HG03565 (cell line): ENCODE data around the gene TMEM131.
A peak's percentile ranks its signal among the peaks of the same experiment; 100 is the strongest.
"Not testable (repeated sequence)": the region's sequence is repeated elsewhere in the genome, so short reads cannot be mapped to it uniquely, and the experiment has no call there.

ENCODE experiments used
- ATAC-seq: cut with Tn5 transposase; IDR thresholded peaks from one replicate; pipeline ENCODE4 v1.9.1; 2021; ENCODE audit warnings: mild to moderate bottlenecking, moderate library complexity; ENCODE audit not compliant: unreplicated experiment

The TMEM131 gene

DNA sequence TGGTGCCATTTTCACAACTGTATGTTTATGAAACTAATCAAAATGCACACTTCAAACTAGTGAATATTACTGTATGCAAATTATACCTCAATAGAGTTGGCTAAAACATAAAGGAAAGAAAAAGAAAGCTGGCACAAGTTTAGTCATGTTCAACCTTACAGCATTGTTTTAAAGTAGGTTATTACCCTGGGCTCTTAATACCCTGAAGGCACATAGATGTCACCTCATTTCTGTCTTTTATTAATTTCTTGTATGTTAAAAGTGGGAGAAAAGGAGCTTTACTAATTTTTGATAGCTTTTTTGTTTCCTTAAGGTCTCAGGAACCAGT is 32.7 kb downstream of the TMEM131 start:
- ATAC-seq, result no peak

DNA sequence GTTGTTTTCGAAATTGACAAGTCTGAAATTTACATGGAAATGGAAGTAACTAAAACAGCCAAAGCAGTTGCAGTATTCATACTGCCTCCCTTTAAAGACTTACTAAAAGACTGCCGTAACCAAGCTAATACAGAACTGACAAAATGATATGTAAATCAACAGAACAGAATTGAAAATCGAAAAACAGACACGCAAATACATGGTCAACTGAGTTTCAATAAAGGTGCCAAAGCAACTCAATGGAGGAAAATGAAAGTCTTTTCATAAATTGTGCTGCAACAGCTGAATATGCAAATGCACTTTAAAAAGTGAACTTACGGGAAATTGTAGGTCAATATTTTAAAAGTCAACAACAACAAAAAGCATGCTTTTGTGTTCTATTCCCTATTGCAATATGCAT is 34.2 kb downstream of the TMEM131 start:
- ATAC-seq, result no peak

GRCh38 chr2:97958184-97958583 is 37.6 kb downstream of the TMEM131 start:
- ATAC-seq, result no peak

DNA sequence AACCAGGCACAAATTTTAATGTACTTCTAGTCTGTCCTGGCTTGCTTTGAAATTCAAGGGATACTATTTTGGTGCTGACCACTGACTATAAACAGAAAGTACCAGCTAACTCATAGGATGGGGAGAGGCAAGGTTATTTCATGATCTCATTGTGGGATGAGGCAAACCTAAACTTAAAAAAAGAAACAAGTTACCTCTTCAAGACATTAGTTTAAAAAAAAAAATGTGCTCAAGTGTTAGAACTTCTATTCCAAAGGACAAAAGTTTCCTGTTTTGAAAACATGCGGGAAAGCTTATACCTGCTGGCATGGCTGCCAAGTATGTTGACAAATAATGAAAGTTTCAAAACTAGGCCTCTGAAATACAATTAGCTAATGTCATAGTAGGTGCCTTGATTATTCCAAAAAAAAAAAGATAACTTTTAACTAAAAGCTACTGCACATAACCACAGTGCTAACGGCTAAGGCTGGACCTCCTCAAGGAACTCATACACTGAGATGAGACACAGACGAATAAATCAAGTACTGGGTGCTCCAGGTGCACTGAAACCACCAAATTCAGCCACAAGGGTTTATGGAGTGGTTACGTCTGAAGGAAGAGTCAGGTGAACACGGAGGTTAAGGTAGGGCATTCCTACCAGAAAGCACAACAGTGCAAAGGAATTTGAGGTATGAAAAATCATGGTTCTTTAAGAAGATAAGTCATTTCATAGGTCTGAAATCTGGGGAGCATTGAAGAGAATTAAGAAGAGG is 38.1 kb downstream of the TMEM131 start:
- ATAC-seq, result no peak

GRCh38 chr2:97956753-97957152 is 39.0 kb downstream of the TMEM131 start:
- not testable (repeated sequence) for ATAC-seq

GRCh38 chr2:97953853-97954252 is 41.9 kb downstream of the TMEM131 start:
- ATAC-seq, result no peak

DNA sequence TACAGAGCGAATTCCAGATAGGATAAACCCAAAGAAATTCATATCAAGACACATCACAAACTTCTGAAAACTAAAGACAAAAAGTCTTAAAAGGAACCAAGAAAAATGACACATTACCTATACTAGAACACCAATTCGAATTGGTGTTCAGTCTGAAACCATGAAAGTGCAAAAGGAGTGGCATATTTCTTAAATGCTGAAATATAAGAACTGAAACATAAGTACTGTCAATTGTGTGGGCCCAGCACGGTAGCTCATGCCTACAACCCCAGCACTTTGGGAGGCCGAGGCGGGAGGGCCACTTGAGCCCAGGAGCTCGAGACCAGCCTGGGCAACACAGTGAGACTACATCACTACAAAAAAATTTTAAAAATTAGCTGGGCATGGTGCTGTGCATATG is 43.4 kb downstream of the TMEM131 start:
- no peak for ATAC-seq

GRCh38 chr2:97951155-97951680 is 44.5 kb downstream of the TMEM131 start:
- ATAC-seq, result no peak

DNA sequence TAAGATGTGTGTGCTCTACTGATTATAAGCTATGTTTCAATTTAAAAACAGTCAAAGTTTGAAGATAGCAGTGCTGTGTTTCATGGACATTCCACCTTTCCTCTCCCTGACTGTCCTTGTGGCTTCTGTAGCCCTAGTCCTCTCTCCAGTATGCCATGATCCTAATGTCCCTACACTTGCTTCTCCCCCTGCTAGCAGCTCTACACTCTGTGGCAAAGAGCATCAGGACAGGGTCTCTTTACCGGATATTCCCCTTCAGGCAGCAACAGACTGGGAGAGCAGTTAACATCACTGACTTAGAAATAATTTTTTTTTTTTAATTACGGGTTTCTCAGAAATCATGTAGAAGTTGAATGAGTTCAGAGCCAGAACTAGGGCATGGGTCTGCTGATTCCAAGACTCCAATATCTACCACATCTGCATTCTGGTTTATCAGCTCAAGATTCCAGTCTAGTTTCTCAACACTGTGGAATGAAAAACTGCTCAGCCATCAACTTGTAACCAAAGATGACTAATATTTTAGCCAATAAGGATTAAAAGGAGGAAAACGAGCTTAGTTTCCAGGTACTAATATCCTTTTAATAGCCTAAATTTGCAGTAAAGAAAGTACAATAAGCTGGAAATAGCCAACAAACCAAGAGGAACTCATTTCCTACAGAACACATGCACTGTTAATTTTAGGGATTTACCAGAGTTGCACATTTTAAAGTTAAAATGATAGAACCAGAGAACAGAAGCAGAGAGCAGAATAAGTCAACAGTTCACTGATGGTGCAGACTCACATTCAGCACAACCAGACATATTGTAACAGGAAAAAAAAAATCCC is 45.2 kb downstream of the TMEM131 start:
- no peak for ATAC-seq

GRCh38 chr2:97948926-97949325 is 46.8 kb downstream of the TMEM131 start:
- ATAC-seq, result no peak

DNA sequence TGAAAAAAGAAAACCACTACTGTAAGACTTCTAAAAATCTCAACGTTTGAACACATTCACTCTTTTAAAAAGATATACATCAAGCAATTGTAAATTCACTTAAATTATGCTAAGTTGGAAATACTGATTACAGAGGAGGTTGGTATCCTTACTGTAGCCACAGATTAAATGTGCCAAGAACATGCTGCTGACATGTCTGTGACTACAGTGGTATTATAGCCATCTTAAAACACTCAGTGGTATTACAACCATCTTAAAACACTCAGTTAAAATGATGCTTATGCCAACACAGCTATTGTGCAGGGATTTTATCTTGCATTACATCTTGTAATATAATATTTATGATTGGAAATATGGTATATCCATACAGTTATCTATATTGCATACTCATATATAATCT is 50.0 kb downstream of the TMEM131 start:
- no peak for ATAC-seq

DNA sequence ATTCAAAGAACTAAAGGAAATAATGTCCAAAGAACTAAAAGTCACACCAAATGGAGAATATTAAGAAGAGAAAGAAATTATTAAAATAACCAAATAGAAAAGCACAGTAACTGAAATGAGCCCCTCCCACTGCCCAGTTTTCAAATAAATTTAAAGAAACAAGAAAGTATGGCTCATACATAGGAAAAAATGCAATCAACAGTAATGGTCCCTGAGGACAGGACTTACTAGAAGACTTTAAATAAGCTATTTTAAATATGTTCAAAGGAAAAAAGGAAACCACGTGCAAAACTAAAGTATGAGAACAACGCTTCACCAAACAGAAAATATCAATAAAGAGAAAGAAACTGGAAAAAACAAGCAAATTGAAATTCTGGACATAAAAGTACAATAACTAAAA is 58.9 kb downstream of the TMEM131 start:
- ATAC-seq, result no peak

- peak; percentile 45 for ATAC-seq
These were observed 59.5 kb downstream of the TMEM131 start for GRCh38 chr2:97936199-97936598.

- peak; percentile 14 for ATAC-seq
These were observed 60.0 kb downstream of the TMEM131 start for GRCh38 chr2:97935719-97936161.

DNA sequence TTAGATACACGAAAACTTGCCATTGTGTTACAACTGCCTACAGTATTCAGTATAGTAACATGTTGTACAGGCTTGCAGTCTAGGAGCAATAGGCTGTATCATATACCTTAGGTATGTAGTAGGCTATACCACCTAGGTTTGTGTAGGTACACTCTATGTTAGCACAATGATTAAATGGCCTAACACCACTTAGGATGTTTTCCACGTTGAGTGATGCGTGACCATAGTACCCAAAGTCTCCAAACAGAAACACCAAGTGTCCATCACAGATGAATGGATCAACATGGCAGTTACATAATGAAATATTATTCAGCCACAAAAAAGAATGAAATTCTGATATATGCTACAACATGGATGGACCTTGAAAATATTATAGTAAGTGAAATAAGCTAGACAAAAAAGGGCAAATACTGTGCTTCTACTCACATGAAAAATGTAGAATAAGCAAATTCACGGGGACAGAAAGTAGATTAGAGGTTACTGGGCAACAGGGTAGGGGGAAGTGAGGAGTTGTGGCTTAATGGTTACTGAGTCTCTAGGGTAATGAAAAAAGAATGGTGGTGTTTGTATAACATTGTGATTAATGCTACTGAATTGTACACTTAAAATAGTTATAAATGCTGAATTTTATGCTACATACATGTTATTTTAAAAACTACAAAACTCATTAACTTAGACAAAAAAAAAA is 62.6 kb downstream of the TMEM131 start:
- no peak for ATAC-seq

DNA sequence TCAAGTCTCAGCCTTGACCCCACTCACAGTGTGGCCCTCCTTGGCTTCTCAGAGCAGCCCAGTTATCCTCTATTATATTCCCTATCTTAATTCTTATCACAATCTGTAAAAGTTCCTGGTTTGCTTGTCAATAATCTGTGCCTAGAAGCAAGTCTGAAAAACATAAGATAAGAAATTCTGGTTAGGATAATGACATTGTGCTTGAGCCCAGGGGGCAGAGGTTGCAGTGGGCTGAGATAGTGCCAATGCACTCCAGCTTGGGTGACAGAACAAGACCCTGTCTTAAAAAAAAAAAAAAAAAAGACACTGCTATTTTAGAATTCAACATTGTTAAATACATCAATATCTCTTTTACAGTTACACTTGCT is 63.9 kb downstream of the TMEM131 start:
- ATAC-seq, result no peak

DNA sequence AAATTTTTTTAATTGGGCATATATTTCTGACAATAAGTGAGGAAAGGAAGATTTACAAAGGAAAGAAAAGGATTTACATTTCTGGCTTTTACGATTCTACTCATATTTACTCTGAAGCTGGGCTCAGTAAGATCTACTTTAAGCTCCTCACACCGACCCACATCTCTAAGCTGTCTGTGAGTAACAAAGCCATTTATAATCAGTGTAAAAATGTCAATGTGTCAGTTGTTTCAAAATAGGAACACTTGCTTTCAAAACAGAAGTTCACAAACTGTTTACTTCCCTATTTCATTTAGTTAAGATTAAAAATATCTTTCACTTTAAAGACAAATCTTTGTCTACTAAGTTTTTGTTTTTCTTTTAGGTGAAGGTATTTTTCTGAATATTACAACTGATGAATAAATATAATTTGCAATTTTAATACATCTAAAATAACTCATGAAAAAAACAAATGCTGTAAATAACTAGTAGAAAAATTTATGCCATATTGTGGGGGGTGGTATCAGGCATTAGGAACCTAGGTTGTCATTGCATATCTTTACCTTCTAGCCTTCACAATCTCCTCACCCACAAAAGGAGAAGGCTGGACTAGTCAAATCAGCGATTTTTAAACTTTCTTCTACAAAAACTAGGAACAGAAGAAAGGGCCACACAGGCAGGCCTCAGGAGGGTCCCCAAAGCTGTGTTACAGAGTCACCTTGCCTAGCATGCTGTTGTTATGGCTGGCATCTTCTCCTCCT is 64.5 kb downstream of the TMEM131 start:
- ATAC-seq, result no peak

DNA sequence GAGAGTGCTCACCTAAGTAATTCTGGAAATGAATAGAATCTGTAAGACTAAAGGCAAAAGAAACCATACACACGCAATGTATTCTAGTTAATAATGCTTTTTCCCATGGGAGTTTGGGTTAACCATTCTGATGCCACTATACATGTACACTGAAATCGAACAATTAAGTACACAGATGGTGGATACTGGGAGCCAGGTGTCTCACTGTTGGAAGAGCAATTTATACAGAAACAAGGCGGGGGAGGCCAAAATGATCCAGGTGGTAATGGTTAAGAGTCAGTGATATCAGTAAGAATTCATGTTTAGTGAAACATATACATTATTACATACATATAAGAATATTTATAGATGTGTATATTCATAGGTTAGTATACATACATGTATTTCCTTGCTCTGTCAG is 67.2 kb downstream of the TMEM131 start:
- ATAC-seq, result no peak

- no peak for ATAC-seq
These were observed 68.8 kb downstream of the TMEM131 start for GRCh38 chr2:97926946-97927345.

DNA sequence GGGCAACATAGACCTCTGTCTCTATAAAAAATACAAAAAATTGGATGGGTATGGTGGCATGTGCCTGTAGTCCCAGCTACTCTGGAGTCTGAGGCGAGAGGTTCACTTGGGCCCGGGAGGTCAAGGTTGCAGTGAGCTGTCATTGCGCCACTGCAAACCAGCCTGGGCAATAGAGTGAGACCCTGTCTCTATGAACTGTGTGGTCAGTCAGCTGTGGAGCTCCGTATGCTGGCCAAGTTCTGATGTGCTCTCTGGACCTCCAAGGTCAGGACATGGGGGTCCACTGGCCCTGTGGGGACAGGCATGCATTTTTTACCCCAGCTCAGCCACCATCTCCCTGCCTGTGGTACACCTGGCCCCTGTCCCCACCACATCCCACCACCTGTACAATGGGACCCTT is 71.6 kb downstream of the TMEM131 start:
- ATAC-seq, result no peak

- ATAC-seq, result no peak
These were observed 75.9 kb downstream of the TMEM131 start for GRCh38 chr2:97919858-97920257.
